K562 (cell line): ENCODE measurements around the gene RORB. TPM values are rescaled to one million over a fixed set of nuclear protein-coding genes. Genes with fewer than 3 reads are reported as not detected.

Experiments
- ATAC-seq: fragments of 200-7000 bp; cut with Tn5 transposase; 3 replicates; pipeline ENCODE4 v1.9.1; 2020; ENCODE audit warnings: moderate library complexity
- BruUV-seq: library from RNA; stranded (reverse); fragments of 400-500 nt; replicated peaks from 2 replicates; lab custom pipeline; 2021; lab: Mats Ljungman, UMichigan
- CTCF ChIA-PET: fragments of 300-600 bp; formaldehyde crosslinking; extraction: SDS; loops from one replicate; lab custom pipeline; 2021; ENCODE audit warnings: low intra/inter-chr PET ratio; lab: Yijun Ruan, JAX
- POLR2A ChIA-PET: fragments of 300-600, 350-650 bp; sonication (Branson Sonifier 250); formaldehyde crosslinking; extraction: SDS; loops from one replicate; lab custom pipeline; 2021; ENCODE audit warnings: antibody characterized with exemption, inconsistent platforms; lab: Yijun Ruan, JAX
- DNase-seq, 4 experiments: peaks; one replicate each; pipeline versions ENCODE4 v3.0.0 to v3.0.0-alpha.2; 2011 to 2018; ENCODE audit warnings: low spot score in 3 of 4, mixed read lengths in 3 of 4; ENCODE audit errors: extremely low read depth in 1 of 4
- FAIRE-seq: peaks from 2 replicates; lab custom pipeline; 2011; peaks lifted over from hg19 to GRCh38; lab: Jason Lieb, UNC
- H2AFZ ChIP-seq: 2 replicates; pipeline ENCODE4 v1.6.0; 2011; ENCODE audit warnings: low read depth, low read length, control low read depth, inconsistent platforms
- H3K27ac ChIP-seq: fragments of 200-600 bp; 3 replicates; pipeline ENCODE4 v1.8.0; 2011; ENCODE audit warnings: low read depth, mild to moderate bottlenecking, control low read depth, inconsistent platforms, low read length, moderate library complexity, mixed read lengths; ENCODE audit errors: extremely low read depth
- H3K27me3 ChIP-seq, 2 experiments: fragments of 300-600 bp in 1 of 2; 2 replicates in 1 of 2; 3 replicates in 1 of 2; pipeline versions ENCODE4 v1.6.0 to v1.8.0; 2011; ENCODE audit warnings: inconsistent platforms in 2 of 2, low read length in 2 of 2, mild to moderate bottlenecking in 1 of 2, mixed read lengths in 1 of 2, moderate library complexity in 1 of 2; ENCODE audit not compliant: control insufficient read depth in 2 of 2, insufficient read depth in 2 of 2
- H3K36me3 ChIP-seq: fragments of 300-600 bp; 3 replicates; pipeline ENCODE4 v1.8.0; 2011; ENCODE audit warnings: mild to moderate bottlenecking, low read length, inconsistent platforms; ENCODE audit not compliant: control insufficient read depth, insufficient read depth
- H3K4me1 ChIP-seq, 2 experiments: fragments of 200-600 bp in 1 of 2; replicated peaks in 1 of 2; 2 replicates in 1 of 2; 3 replicates in 1 of 2; pipeline versions ENCODE4 v1.5.1 to v1.8.0; 2011; ENCODE audit warnings: inconsistent platforms in 2 of 2, low read length in 2 of 2, mild to moderate bottlenecking in 1 of 2, mixed read lengths in 1 of 2, moderate library complexity in 1 of 2; ENCODE audit not compliant: control insufficient read depth in 2 of 2, insufficient read depth in 2 of 2
- H3K4me2 ChIP-seq: 2 replicates; pipeline ENCODE4 v1.6.1; 2011; ENCODE audit warnings: low read length, control low read depth, inconsistent platforms, mixed read lengths; ENCODE audit not compliant: insufficient read depth
- H3K4me3 ChIP-seq: fragments of 200-600 bp; sonication (generic), shearing (Covaris generic); 2 replicates; pipeline ENCODE4 v1.5.1; 2016; ENCODE audit warnings: control low read depth, inconsistent platforms
- H3K79me2 ChIP-seq: fragments of 200-600 bp; 3 replicates; pipeline ENCODE4 v1.8.0; 2011; ENCODE audit warnings: low read length, inconsistent platforms; ENCODE audit not compliant: control insufficient read depth, insufficient read depth
- H3K9ac ChIP-seq, 2 experiments: 2 replicates each; pipeline versions ENCODE4 v1.6.0 to v1.6.1; 2011; ENCODE audit warnings: low read depth in 2 of 2, low read length in 2 of 2, control low read depth in 1 of 2, inconsistent platforms in 1 of 2, mild to moderate bottlenecking in 1 of 2, mixed read lengths in 1 of 2; ENCODE audit not compliant: insufficient read depth in 1 of 2
- H3K9me1 ChIP-seq: one replicate; pipeline ENCODE4 v1.6.0; 2011; ENCODE audit warnings: inconsistent platforms, mild to moderate bottlenecking, low read length, moderate library complexity; ENCODE audit not compliant: control insufficient read depth, insufficient read depth
- H3K9me3 ChIP-seq: replicated peaks from 2 replicates; pipeline ENCODE4 v1.5.1; 2011; ENCODE audit warnings: low read depth, low read length, inconsistent platforms; ENCODE audit not compliant: control insufficient read depth, insufficient read depth
- H4K20me1 ChIP-seq: replicated peaks from 2 replicates; pipeline ENCODE4 v1.6.1; 2011; ENCODE audit warnings: low read length, inconsistent platforms, mixed read lengths; ENCODE audit not compliant: control insufficient read depth, insufficient read depth
- DPF2 ChIP-seq: fragments of 450-650 bp; IDR thresholded peaks from 2 replicates; pipeline ENCODE4 v1.6.1; 2016
- GABPB2 ChIP-seq: fragments of 250-450 bp; sonication (Bioruptor Pico); conservative IDR thresholded peaks from 2 replicates; pipeline ENCODE4 v1.5.1; 2021; ENCODE audit warnings: mild to moderate bottlenecking
- HEY1 ChIP-seq: fragments of 250-450 bp; sonication (Bioruptor Pico); IDR thresholded peaks from 2 replicates; pipeline ENCODE4 v1.5.0; 2020; ENCODE audit warnings: mild to moderate bottlenecking, moderate library complexity, borderline replicate concordance
- POLR3G ChIP-seq: IDR thresholded peaks from 2 replicates; pipeline ENCODE4 v1.6.1; 2011; ENCODE audit not compliant: insufficient read length, insufficient replicate concordance; ENCODE audit errors: extremely low read depth
- RBM14 ChIP-seq: fragments of 200-400 bp; formaldehyde crosslinking; IDR thresholded peaks from 2 replicates; pipeline ENCODE4 v1.6.1; 2018; ENCODE audit warnings: low read depth, mild to moderate bottlenecking, low read length, moderate library complexity, borderline replicate concordance; ENCODE audit not compliant: insufficient read depth
- SREBF2 ChIP-seq: sonication (generic); formaldehyde crosslinking; IDR thresholded peaks from 2 replicates; pipeline ENCODE4 v1.4.0; 2020; ENCODE audit warnings: mild to moderate bottlenecking, missing genetic modification reagents
- ZNF184 ChIP-seq: sonication (generic); formaldehyde crosslinking; IDR thresholded peaks from 2 replicates; pipeline ENCODE4 v1.5.0; 2020; ENCODE audit warnings: missing genetic modification reagents
- WGBS: fragments of 100-300 bp; shearing (Covaris generic); methylation state at CpG from one replicate; pipeline ENCODE4 v1.1.6; 2016; ENCODE audit warnings: low coverage, mixed read lengths; ENCODE audit not compliant: insufficient coverage; ENCODE audit errors: missing lambda C conversion rate; 5-methylcytosine and 5-hydroxymethylcytosine counted together
- in situ Hi-C: fragments of 300-500 bp; cut with MboI; formaldehyde crosslinking; loops from 4 replicates; pipeline ENCODE4 v1.15.0; 2018; ENCODE audit warnings: inconsistent platforms, mixed read lengths
- intact Hi-C: fragments of 100-400 bp; cut with micrococcal nuclease; formaldehyde crosslinking; loops from 2 replicates; pipeline ENCODE4 v1.14.2; 2022
- polyA plus RNA-seq, 8 experiments: library from polyadenylated mRNA; depleted of rRNA in 4 of 8; stranded (reverse) in 5 of 8; unstranded in 3 of 8; fragments of >200 nt; fragmentation: Nextera tagmentation in 2 of 8; fragmentation: Illumina TruSeq in 1 of 8; extraction: Ambion mirVana in 2 of 8; extraction: Trizol in 1 of 8; gene quantifications; 2 replicates each; pipeline versions ENCODE4 v1.2.1 to v1.2.3, GENCODE V29; 2011 to 2014; ENCODE audit warnings: inconsistent platforms in 1 of 8, missing spikeins in 1 of 8
- total RNA-seq, 7 experiments: library from RNA; depleted of rRNA in 6 of 7; stranded (reverse); fragments of >200 nt in 6 of 7; fragmentation: Illumina TruSeq in 2 of 7; extraction: Trizol in 2 of 7; gene quantifications; 2 replicates each; pipeline versions ENCODE4 v1.2.1 to v1.2.3, GENCODE V29; 2011 to 2021; ENCODE audit warnings: low replicate concordance in 1 of 7
- TF ChIP-seq, protein P1 (sequence below): fragments of 150-350 bp; IDR thresholded peaks from 2 replicates; pipeline ENCODE4 v1.6.1; 2014; ENCODE audit warnings: low read depth, mild to moderate bottlenecking, low read length, borderline replicate concordance

The RORB gene
- total and polyA plus RNA-seq, 9 of the 15 experiments (the other 6 are each of a cell fraction or from before 2014, with no cell fraction given) = not detected

DNA sequence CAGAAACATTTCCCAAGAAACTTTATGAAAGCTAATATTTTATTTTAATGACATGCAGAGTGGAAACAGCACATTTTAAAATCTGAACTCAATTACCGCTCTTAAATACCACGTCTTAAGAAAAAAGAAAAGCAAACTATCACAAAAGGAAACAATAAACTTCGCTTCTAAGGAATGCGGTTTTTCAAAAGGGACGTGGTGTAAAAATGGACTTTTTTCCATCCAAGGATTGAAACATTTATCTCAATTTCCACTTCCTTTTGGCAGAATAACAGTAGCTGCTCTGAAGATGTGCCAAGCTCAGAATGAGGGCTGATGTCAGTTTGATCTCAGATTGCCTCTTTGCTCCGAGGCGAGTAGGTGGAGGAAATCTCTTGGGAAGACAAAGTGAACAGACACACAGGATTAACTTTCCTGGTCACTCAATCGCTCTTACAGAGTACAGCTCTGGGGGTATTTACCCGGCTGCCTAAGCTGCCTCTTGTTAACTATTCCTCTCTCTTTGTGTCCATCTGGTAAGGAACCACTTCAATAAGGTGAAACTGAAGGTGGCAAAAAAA, 232.1 kb downstream of the RORB start:
- TF ChIP-seq RBM14 (no peak), POLR3G (no peak), DPF2 (no peak), ZNF184 (CRISPR knock-in tag) (no peak), SREBF2 (CRISPR knock-in tag) (no peak), GABPB2 (CRISPR knock-in tag) (no peak), HEY1 (CRISPR knock-in tag) (no peak)
- TF ChIP-seq, protein P1, sequence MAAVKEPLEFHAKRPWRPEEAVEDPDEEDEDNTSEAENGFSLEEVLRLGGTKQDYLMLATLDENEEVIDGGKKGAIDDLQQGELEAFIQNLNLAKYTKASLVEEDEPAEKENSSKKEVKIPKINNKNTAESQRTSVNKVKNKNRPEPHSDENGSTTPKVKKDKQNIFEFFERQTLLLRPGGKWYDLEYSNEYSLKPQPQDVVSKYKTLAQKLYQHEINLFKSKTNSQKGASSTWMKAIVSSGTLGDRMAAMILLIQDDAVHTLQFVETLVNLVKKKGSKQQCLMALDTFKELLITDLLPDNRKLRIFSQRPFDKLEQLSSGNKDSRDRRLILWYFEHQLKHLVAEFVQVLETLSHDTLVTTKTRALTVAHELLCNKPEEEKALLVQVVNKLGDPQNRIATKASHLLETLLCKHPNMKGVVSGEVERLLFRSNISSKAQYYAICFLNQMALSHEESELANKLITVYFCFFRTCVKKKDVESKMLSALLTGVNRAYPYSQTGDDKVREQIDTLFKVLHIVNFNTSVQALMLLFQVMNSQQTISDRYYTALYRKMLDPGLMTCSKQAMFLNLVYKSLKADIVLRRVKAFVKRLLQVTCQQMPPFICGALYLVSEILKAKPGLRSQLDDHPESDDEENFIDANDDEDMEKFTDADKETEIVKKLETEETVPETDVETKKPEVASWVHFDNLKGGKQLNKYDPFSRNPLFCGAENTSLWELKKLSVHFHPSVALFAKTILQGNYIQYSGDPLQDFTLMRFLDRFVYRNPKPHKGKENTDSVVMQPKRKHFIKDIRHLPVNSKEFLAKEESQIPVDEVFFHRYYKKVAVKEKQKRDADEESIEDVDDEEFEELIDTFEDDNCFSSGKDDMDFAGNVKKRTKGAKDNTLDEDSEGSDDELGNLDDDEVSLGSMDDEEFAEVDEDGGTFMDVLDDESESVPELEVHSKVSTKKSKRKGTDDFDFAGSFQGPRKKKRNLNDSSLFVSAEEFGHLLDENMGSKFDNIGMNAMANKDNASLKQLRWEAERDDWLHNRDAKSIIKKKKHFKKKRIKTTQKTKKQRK = no peak
- Histone ChIP-seq H2AFZ (no peak overlapping the region), H3K4me3 (no peak overlapping the region), H3K36me3 (no peaks in the 10 kb centered on the region), H3K4me1 (no peaks in the 10 kb centered on the region), H4K20me1 (no peaks in the 10 kb centered on the region), H3K4me2 (no peak overlapping the region), H3K79me2 (no peaks in the 10 kb centered on the region), H3K9ac (no peak overlapping the region), H3K9me3 (no peaks in the 10 kb centered on the region), H3K27ac (no peak overlapping the region), H3K27me3 (peaks cover 0 to 3% of the 10 kb centered on the region in 2 experiments; a peak in 1 of 5 replicates), H3K9me1 (no peaks in the 10 kb centered on the region)
- WGBS = 4% methylated on average over 9 of the region's 9 CpGs
- POLR2A ChIA-PET = no interaction called here
- DNase-seq (no peak), FAIRE-seq (no peak), ATAC-seq (no peak)
- in situ Hi-C loops = loop anchor here (25.0 kb wide), 1 partner anchor 1042 kb away; no protein-coding TSS in a partner anchor
- CTCF ChIA-PET = no interaction called here
- BruUV-seq = no TSS peak
- intact Hi-C loops = no loop called here
